Endothelial cell of umbilical vein (primary cell): ENCODE data around the gene GPR32.

ENCODE experiments used
- EZH2 ChIP-seq: IDR thresholded peaks from 2 replicates; pipeline ENCODE4 v1.6.1; 2012; ENCODE audit warnings: borderline replicate concordance, low read depth, mild to moderate bottlenecking, moderate library complexity, low read length, inconsistent platforms; ENCODE audit not compliant: severe bottlenecking
- FOS ChIP-seq: IDR thresholded peaks from 2 replicates; pipeline ENCODE4 v1.6.1; 2011; ENCODE audit warnings: mild to moderate bottlenecking, low read length, moderate library complexity, borderline replicate concordance; ENCODE audit not compliant: insufficient read depth
- JUN ChIP-seq: IDR thresholded peaks from 2 replicates; pipeline ENCODE4 v1.6.1; 2011; ENCODE audit warnings: borderline replicate concordance, low read depth; ENCODE audit not compliant: insufficient read length, insufficient read depth
- MYC ChIP-seq: IDR thresholded peaks from one replicate; pipeline ENCODE4 v1.6.1; 2011; ENCODE audit warnings: mild to moderate bottlenecking, low read depth, low read length
- POLR2A ChIP-seq: IDR thresholded peaks from 2 replicates; pipeline ENCODE4 v1.6.1; 2012; ENCODE audit warnings: low read depth, mild to moderate bottlenecking, control low read depth, low read length
- POLR2AphosphoS5 ChIP-seq: IDR thresholded peaks from 2 replicates; pipeline ENCODE4 v1.6.1; 2012; ENCODE audit warnings: low read depth, mild to moderate bottlenecking, control low read depth, low read length, moderate library complexity; ENCODE audit not compliant: insufficient read depth
- TF ChIP-seq, protein P1 (sequence below): IDR thresholded peaks from 2 replicates; pipeline ENCODE4 v1.6.1; 2011; ENCODE audit not compliant: insufficient read depth, insufficient read length
- TF ChIP-seq, protein P2 (sequence below), 2 donors: IDR thresholded peaks; 1 replicate in 1 of 2; 2 replicates in 1 of 2; pipeline ENCODE4 v1.5.1; 2011; ENCODE audit warnings: low read length in 2 of 2, mild to moderate bottlenecking in 2 of 2, moderate library complexity in 2 of 2, control low read depth in 1 of 2, inconsistent platforms in 1 of 2, low read depth in 1 of 2; ENCODE audit not compliant: insufficient read depth in 1 of 2; ENCODE audit errors: extremely low read depth in 1 of 2

DNA sequence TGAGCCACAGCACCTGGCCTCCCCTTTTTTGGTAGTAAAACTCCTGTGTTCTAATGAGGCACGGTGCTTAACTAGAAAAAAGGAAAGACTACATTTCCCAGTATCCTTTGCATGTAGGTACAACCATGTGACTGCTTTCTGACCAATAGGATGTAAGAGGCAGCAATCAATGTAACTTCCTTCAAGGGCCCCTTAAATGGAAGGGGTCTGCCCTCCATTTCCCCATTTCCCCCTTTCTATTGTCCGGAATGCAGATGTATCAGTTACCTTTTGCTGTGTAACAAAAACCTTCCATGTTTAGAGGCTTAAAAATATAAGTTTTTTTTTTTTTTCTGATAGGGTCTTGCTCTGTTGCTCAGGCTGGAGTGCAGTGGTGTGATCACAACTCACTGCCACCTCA, 2.2 kb downstream of the GPR32 start:
- TF ChIP-seq, protein P1, sequence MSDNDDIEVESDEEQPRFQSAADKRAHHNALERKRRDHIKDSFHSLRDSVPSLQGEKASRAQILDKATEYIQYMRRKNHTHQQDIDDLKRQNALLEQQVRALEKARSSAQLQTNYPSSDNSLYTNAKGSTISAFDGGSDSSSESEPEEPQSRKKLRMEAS, result no peak
- TF ChIP-seq EZH2 (no peak), POLR2A (no peak), FOS (no peak), POLR2AphosphoS5 (no peak), MYC (no peak), JUN (no peak)
- TF ChIP-seq, protein P2, sequence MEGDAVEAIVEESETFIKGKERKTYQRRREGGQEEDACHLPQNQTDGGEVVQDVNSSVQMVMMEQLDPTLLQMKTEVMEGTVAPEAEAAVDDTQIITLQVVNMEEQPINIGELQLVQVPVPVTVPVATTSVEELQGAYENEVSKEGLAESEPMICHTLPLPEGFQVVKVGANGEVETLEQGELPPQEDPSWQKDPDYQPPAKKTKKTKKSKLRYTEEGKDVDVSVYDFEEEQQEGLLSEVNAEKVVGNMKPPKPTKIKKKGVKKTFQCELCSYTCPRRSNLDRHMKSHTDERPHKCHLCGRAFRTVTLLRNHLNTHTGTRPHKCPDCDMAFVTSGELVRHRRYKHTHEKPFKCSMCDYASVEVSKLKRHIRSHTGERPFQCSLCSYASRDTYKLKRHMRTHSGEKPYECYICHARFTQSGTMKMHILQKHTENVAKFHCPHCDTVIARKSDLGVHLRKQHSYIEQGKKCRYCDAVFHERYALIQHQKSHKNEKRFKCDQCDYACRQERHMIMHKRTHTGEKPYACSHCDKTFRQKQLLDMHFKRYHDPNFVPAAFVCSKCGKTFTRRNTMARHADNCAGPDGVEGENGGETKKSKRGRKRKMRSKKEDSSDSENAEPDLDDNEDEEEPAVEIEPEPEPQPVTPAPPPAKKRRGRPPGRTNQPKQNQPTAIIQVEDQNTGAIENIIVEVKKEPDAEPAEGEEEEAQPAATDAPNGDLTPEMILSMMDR (IDR thresholded peaks at IDR 0.05; ENCODE audit: extremely low read depth in 1 of 2, insufficient read depth in 1 of 2, low read depth in 1 of 2, low read length in 2 of 2), result no peak
